ENCODE measurements around the gene TMEM37. TPM values are rescaled to one million over a fixed set of nuclear protein-coding genes. Genes with fewer than 3 reads are reported as not detected.

Gene TMEM37
- total and polyA plus RNA-seq, 2 of the 13 experiments (the other 11 are each of a cell fraction or from before 2014, with no cell fraction given) = 37.7 to 115 TPM

GRCh38 chr2:119431155-119431975, at the start of gene TMEM37 (continued):
- TF ChIP-seq DMTF1 (CRISPR knock-in tag; IDR thresholded peaks at IDR 0.05) = no peak
- no peak for TF ChIP-seq RFX3 (CRISPR knock-in tag; IDR thresholded peaks at IDR 0.05)
- TF ChIP-seq ONECUT2 (CRISPR knock-in tag; IDR thresholded peaks at IDR 0.05) = no peak
- TF ChIP-seq PHF5A (CRISPR knock-in tag; IDR thresholded peaks at IDR 0.05; ENCODE audit: low read depth, unreplicated experiment) = peak; percentile 70
- TF ChIP-seq ZNF775 (CRISPR knock-in tag; IDR thresholded peaks at IDR 0.05; ENCODE audit: borderline replicate concordance) = peak; percentile 43; the same call in 1 of the 2 replicates
- TF ChIP-seq PRDM15 (CRISPR knock-in tag; IDR thresholded peaks at IDR 0.05) = peak; percentile 77
- no peak for TF ChIP-seq HDAC6 (IDR thresholded peaks at IDR 0.05; ENCODE audit: low read depth, low read length)
- TF ChIP-seq NFKBIZ (CRISPR knock-in tag; IDR thresholded peaks at IDR 0.05) = 0 out of 2 replicates have a peak, but pooled peaks have one; percentile 44
- TF ChIP-seq MLX (CRISPR knock-in tag; IDR thresholded peaks at IDR 0.05) = peak; percentile 56; the same call in 1 of the 2 replicates
- TF ChIP-seq JARID2 (CRISPR knock-in tag; IDR thresholded peaks at IDR 0.05; ENCODE audit: insufficient replicate concordance) = no peak
- TF ChIP-seq TRIM22 (IDR thresholded peaks at IDR 0.05) = no peak
- TF ChIP-seq NR2F1 (CRISPR knock-in tag; IDR thresholded peaks at IDR 0.05) = peak; percentile 53 to 64; a peak in 2 of 4 replicates
- peak; percentile 40; the same call in 1 of the 2 replicates for TF ChIP-seq BCL3 (CRISPR knock-in tag; IDR thresholded peaks at IDR 0.05)
- TF ChIP-seq ZMYM2 (CRISPR knock-in tag; IDR thresholded peaks at IDR 0.05) = peak; percentile 83
- 0 out of 2 replicates have a peak, but pooled peaks have one; percentile 39 for TF ChIP-seq ZNF232 (CRISPR knock-in tag; IDR thresholded peaks at IDR 0.05; ENCODE audit: borderline replicate concordance)
- no peak for TF ChIP-seq EZH2 (conservative IDR thresholded peaks at IDR 0.05; ENCODE audit: low read depth, low read length)
- TF ChIP-seq FOXA3 (CRISPR knock-in tag; IDR thresholded peaks at IDR 0.05) = peak; percentile 61
- TF ChIP-seq SRSF1 (optimal IDR thresholded peaks at IDR 0.05; ENCODE audit: low read depth, low read length) = peak; percentile 54
- no peak for TF ChIP-seq MBD4 (IDR thresholded peaks at IDR 0.05; ENCODE audit: borderline replicate concordance, low read length)
- TF ChIP-seq NR2F6 (IDR thresholded peaks at IDR 0.05) = no peak
- TF ChIP-seq NR2F6 (CRISPR knock-in tag; IDR thresholded peaks at IDR 0.05) = peak; percentile 79

Data from HepG2 (cell line).